Limb (tissue), 2 donors: ENCODE measurements around the gene LDLRAD2.
A peak's percentile ranks its signal among the peaks of the same experiment; 100 is the strongest.

Experiments used
- DNase-seq, 2 donors: peaks; one replicate each; pipeline ENCODE4 v3.0.0-alpha.2; 2016; ENCODE audit errors: extremely low spot score in 2 of 2

Gene LDLRAD2

DNA sequence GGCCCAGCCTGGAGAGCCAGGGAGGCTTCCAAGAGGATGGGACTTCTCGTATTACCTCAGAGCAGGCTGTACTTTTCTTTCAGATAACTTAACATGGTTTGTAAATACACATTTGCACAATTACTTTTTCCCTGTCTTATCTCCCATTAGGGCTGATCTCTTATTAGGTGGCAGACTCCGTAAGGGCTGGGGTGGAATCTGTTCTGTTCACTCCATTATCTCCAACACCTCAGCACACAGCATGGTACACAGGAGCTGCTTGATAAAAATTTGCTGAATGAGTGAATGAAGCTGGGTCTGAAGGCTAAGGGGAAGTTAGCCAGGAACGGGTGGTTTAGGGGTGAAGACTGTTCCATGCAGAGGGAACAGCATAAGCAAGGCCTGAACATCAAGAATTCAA is 48.9 kb downstream of the LDLRAD2 start:
- no peak for DNase-seq

DNA sequence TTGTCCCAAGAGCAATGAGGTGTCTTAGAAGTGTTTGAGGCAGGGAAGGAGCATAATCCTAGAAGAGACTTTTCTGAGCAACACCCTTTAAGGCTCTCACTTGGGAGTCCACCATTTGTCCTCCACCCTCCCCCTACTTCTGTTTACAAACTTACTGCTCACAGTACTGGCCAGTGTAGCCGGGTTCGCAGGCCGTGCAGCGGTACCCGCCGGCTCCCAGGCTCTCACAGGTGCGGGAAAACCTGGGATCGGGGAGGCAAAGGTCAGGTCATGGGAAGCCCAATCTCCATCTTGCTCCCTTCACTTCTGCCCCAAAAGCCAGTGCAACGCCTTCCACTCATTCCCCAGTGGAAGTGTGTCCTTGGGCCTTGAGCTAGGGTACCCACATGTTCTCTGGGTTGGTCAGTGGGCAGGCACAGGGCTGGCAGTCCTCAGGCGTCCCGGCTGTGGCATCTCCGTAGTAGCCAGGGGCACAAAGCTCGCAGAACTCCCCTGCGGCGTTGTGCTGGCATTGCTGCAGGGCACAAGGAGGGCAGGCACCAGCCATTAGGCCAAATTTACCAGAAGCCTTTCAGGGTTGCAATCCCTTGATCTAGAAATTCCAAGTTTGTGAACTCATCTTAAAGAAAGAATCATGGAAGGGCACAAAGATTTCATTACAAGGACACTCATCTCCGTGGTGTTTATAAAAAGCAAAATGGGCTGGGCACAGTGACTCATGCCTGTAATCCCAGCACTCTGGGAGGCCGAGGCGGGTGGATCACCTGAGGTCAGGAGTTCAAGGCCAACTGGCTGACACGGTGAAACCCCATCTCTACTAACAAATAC is 49.8 kb downstream of the LDLRAD2 start:
- DNase-seq: no peak

DNA sequence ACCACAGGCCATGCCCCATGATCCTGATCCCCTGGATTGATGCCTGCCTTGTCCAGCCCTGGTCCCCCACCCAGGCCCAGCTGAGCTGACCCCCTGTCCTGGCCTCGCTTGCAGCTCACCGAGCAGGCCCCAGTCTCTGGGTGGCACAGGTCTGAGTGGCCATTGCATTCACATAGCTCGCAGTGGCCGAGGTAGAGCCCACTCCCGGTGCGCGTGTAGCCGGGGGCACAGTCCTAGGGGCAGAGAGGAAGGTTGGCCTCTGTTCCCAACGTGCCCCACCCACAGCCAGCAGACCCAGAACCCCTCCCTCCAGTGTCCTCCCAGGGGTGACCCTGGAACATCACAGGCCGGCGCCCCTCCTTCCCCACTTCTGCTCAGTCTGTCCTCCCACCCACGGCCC is 51.9 kb downstream of the LDLRAD2 start:
- DNase-seq: no peak

DNA sequence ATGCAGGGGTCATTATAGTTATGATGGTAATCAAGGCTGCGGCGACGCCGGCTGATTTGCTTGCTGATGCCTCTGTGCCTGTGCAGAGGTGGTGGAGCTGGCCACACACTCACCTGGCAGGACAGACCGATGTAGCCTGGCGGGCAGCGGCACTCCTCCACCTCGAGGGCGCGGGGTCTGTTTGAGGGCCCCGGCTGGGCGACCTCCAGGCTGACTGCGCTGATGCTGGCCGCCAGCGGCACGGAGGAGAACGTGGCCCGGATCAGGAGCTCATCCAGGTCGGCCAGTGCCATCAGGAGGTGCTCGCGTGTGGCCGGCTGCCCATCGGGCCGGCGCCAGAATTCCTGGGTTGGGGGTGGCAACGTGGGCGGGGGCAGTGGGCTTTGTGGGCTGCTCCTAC is 52.7 kb downstream of the LDLRAD2 start:
- DNase-seq: no peak

DNA sequence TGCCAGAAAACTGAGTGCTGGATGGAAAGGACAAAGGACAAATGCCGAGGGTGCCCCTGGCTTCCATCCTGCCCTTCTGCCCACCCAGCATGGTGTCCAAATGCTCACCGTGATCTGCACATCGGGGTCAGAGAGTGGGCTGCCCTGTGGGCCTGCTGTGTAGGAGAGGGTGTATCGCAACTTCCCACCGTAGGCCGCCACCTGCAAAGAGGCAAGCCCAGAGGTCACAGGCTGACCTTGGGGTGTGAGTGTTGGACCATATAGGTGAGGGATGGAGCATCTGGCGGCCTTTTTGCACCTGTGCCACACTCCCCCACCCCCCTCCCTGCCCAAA is 53.5 kb downstream of the LDLRAD2 start:
- no peak for DNase-seq

DNA sequence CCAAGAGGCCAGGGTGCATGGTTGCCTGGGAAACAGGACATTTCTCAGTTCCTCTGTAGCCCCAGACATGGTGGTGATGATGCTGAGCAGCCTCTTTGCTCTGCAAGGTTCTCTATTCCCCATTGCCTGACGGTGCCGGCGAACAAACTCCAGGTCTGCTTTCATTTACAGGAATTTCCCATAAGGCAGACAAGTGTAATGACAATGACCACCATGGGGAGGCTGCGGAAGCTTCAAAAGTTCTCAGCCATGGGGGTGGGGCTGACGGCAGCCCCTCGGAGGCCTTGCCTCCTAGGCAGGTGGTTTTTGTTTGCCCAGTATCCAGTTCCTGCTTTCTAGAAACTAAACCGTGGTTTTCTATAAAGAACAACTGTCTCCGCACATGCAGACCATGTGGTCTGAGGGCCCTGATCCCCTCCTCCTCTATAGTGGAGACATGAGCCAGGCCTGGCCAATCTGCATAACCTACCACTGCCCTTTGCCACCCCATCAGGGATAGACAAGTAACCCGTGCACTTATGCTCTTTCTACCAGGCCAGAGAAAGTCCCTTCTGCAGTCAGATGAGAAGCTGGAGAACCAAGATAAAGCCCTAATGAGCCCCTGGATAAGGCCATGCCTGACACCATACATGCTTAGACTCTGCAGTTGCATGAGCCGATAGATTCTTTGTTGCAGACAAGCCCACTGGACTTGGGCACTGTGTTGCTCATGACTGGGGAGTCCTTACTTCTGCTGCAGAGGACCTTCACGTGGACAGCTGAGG is 54.1 kb downstream of the LDLRAD2 start:
- DNase-seq: peak in 1 of 2 donors; percentile 1

DNA sequence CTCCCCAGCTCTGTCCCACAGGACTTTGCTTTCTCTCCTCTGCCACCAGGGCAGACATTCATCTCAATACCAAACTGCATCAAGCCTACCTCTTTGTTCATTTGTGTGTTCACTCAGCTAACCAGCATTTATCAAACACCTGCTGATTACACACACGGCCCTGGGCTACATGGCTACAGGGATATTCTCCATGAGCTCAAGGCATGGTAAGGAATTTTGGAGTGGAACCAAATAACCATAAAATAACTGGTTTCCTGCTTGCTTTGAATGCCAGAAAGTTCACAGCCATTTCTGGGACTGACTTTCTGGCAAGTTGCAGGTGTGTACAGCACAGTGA is 54.6 kb downstream of the LDLRAD2 start:
- no peak for DNase-seq

DNA sequence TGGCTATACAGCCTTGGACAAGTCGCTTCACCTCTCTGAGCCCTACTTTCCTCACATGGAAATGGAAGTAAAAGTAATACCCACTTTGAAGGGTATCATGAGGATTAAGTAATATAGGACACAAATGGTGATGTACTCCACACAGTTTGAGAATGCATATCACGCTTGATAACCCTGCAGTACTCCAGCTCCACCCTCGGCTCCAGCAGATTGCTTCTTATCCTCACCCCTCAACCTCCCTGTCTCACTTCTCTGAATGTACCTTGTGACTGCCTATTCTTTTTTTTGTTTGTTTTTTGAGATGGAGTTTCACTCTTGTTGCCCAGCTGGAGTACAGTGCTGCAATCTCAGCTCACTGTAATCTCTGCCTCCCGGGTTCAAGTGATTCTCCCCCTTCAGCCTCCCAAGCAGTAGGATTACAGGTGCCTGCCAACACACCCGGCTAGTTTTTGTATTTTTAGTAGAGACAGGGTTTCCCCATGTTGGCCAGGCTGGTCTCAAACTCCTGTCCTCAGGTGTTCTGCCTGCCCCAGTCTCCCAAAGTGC is 55.5 kb downstream of the LDLRAD2 start:
- DNase-seq: no peak

DNA sequence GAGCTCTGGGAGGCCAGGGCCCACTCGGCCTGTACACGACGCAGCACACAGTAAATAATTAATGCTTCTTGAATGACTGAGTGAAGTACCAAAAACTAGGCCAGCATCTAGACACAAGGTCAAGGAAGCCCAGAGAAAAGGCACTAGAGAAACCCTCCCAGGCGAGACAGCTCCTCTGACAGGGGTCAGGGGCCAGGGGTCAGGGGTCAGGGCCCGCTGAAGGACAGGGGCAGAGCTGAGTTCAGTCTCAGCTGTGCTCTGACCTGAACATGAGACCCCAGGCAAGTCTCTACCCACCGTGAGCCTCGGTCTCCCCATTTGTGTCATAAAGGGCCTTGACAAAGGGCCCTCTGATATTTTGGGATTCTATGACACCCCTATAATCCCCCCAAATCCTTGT is 56.4 kb downstream of the LDLRAD2 start:
- DNase-seq: no peak

DNA sequence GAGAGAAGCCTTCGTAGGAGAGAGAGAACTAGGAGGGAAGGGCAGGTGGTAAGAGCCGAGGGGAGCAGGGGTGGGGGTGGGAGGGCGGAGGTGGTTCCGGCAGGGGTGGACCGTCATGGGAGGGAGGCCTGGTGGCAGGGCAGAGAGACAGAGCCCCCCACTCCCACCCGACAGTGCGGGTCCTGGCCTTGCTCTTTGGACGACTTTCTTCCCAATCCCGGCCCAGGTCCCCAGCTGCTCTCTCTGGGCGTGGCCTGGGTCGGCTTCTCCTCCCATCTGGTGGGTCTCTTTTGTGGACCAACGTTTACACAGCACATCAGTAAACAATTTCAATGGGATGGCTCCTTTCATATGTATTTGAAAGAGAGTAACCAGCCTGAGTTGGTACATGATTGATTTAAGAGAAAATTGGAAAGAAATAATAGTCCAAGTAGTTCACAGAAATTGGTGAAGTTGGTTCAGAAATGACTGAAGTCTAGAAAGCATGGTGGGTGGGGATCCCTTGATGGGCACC is 56.9 kb downstream of the LDLRAD2 start:
- no peak for DNase-seq

DNA sequence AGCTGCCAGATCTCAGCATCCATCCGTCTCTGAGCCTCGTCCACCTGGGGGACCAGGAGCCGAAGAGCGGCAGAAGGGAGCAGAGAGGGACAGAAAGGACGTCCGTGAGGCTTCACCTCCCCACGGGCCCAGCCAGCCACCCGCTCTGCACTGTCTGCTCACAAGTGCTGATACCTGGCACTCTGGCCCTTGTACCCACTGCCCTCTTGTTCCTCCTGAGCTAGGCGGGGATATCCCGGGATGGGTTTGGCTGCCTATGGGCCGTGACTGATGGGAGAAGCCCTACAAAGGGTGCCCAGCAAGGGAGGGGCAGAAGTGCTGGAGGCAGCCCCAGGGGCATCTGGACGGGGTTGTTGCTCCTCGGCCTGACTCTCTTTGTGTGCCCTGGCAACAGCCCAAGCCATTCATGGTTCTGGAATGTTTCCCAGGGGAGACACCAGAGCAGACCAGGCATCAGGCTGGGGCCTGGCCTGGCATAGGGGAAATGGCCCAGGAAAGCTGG is 57.6 kb downstream of the LDLRAD2 start:
- DNase-seq: no peak

DNA sequence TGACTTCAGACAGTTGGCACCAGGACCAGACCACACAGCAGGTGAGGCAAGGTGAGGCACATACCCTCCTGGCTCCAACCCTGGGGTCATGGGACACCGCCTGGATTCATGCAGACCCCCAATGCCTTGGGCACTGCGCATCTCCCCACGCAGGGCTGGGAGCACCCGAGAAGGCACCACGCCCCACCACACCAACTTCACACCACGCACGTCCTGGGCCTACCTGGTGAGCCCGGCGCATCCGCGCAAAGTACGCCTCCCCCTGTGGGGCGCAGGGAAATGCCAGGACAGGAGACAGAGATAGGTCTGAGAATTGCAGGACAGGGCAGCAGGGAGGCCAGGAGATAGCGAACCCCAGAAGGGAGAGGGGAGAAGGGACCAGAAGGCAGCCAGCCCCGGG is 58.5 kb downstream of the LDLRAD2 start:
- no peak for DNase-seq

DNA sequence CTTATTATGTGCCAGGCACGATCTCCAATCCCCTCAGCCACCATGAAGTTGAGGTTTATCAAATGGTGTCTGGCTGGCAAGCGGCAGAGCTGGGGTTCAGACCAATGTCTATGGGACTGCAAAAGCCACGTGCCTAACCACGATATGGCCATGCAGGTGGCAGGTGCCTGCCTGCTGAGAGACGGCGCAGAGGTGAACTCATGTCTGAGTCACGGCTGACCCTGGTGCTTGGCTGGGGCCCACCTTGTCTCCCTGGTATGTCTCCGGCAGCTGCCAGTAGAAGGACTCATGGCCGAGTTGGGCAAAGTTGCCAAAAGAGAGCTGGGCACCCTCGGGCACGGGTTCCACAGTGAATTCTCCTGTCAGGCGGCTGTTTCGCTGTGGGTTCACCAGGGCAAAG is 59.9 kb downstream of the LDLRAD2 start:
- DNase-seq: no peak

DNA sequence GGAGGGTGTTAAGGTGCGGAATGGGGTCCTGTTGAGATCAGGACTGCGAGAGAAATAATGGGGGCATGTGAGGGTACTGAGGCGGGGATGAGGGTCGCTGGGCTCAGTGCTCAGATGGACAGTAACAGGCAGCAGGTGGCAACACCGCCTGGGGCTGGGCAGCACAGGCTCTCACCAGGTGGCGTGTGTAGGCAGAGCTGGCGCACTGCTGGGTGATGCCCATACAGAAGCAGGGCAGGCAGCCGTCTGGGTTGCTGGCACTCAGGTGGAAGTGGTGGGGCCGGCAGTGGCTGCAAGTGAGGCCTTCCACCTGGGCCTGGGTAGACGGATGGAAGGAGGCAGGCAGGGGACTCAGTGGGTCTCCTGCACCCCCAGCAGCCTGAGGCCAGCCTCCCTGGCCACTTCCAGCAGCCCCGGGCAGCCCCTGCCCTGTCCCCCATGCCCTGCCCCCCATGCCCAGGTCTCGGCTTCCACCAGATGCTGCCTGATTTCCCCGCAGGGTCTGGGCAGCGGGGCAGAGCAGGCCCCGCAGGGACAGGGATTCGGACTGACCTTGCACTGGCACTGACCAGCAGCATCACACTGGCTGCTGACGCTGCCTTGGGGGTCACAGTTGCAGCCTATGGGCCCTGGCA is 60.5 kb downstream of the LDLRAD2 start:
- no peak for DNase-seq

DNA sequence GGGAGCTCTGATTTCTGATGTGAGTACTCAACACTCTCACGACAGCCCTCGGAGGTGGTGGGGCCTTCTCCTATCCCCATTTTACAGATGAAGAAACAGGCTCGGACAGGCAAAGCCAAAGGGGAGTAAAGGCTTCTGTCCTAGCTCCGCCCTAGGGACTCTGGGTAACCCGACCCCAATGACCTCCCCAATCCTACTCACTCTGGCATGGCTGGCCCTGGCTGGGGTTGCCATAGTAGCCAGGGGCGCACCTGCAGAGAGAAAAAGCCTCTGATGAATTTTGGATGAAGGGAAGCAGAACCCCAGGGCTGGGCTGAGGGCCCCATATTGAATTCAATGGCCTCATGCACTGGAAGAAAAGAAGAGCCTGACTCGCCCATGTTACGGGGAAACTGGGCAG is 61.1 kb downstream of the LDLRAD2 start:
- DNase-seq: no peak

DNA sequence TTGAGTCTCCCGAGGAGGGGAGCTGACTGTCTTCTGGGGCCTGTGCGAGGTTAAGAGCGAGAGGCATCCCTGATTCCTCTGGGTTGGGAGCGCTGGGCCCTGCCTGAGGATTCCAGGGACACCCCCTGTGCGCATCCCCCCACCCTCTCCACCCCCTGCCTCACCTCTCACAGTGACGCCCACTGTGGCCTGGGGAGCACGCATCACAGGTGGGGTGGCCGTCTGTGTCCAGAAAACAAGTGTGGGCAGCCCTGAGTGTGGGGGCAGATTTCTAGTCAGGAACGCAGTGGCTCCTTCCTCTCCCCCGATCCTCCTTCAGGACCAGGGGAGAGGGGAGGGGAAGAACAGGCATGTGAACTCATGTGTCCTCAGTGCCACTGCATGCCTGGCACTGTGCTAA is 61.7 kb downstream of the LDLRAD2 start:
- DNase-seq: no peak

DNA sequence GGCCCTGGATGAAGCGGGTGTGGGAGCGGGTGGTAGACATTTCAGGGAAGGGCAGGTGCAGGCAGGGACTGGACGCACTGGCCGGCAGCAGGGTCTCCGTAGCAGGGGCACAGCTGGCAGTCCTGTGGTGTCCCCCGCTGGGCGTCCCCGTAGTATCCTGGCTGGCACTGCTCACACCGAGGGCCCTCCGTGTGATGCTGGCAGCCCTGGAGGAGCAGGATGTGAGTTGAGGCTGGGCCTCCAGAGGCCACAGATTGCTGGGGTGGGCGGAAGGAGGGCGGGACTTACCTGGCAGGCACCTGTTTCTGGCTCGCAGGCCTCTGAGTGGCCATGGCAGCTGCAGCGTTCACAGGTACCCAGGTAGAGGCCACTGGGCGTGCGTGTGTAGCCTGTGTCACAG is 62.3 kb downstream of the LDLRAD2 start:
- DNase-seq: no peak
